SU-DHL-6 (cell line): ENCODE measurements around the gene LHX4.

Experiments used
- H2AFZ ChIP-seq: fragments of 200-600 bp; sonication (generic); 2 replicates; pipeline ENCODE4 v1.6.1; 2014; ENCODE audit warnings: low read depth, mild to moderate bottlenecking, moderate library complexity, mixed read lengths, antibody characterized with exemption, low read length; ENCODE audit not compliant: severe bottlenecking
- H3F3A ChIP-seq: fragments of 200-600 bp; shearing (Covaris generic); 2 replicates; pipeline ENCODE4 v1.6.0; 2016; ENCODE audit warnings: antibody characterized with exemption, mild to moderate bottlenecking; ENCODE audit not compliant: insufficient read depth
- H3K27ac ChIP-seq: fragments of 200-600 bp; sonication (generic); 2 replicates; pipeline ENCODE4 v1.5.1; 2016; ENCODE audit warnings: low read depth, mild to moderate bottlenecking, low read length, moderate library complexity, mixed read lengths
- H3K27me3 ChIP-seq: fragments of 200-600 bp; sonication (generic), shearing (Covaris generic); 2 replicates; pipeline ENCODE4 v1.6.0; 2014; ENCODE audit warnings: mild to moderate bottlenecking, low read length
- H3K36me3 ChIP-seq: fragments of 200-600 bp; sonication (generic); 2 replicates; pipeline ENCODE4 v1.6.1; 2014; ENCODE audit warnings: mild to moderate bottlenecking, low read length, mixed read lengths
- H3K4me2 ChIP-seq: fragments of 300-600, 200-600 bp; shearing (Covaris generic), sonication (generic); 2 replicates; pipeline ENCODE4 v1.6.0; 2014; ENCODE audit warnings: low read length, low read depth, mild to moderate bottlenecking; ENCODE audit not compliant: poor library complexity, severe bottlenecking
- H3K4me3 ChIP-seq: fragments of 200-600 bp; sonication (generic); 2 replicates; pipeline ENCODE4 v1.5.1; 2014; ENCODE audit warnings: antibody characterized with exemption, low read length, mild to moderate bottlenecking, mixed read lengths; ENCODE audit not compliant: insufficient read depth, poor library complexity, severe bottlenecking
- H3K79me2 ChIP-seq: fragments of 200-600 bp; sonication (generic); 2 replicates; pipeline ENCODE4 v1.6.1; 2014; ENCODE audit warnings: mild to moderate bottlenecking, low read length, moderate library complexity; ENCODE audit not compliant: insufficient read depth
- H3K9ac ChIP-seq: fragments of 200-600 bp; sonication (generic); 2 replicates; pipeline ENCODE4 v1.7.0; 2014; ENCODE audit warnings: mild to moderate bottlenecking, low read length
- H3K9me2 ChIP-seq: fragments of 200-600 bp; sonication (generic); replicated peaks from 2 replicates; pipeline ENCODE4 v1.6.1; 2014; ENCODE audit warnings: low read length; ENCODE audit not compliant: insufficient read depth
- H3K9me3 ChIP-seq: fragments of 200-600 bp; sonication (generic); 2 replicates; pipeline ENCODE4 v1.6.1; 2014; ENCODE audit warnings: low read length, mixed read lengths; ENCODE audit not compliant: insufficient read depth
- H4K20me1 ChIP-seq: fragments of 200-600 bp; sonication (generic); 2 replicates; pipeline ENCODE4 v1.6.1; 2014; ENCODE audit warnings: low read depth, mild to moderate bottlenecking, antibody characterized with exemption, low read length, moderate library complexity, mixed read lengths
- EZH2phosphoT487 ChIP-seq: fragments of 200-600 bp; sonication (generic), shearing (Covaris generic); conservative IDR thresholded peaks from 2 replicates; pipeline ENCODE4 v1.6.1; 2018; ENCODE audit warnings: mild to moderate bottlenecking, antibody characterized with exemption, low read length, moderate library complexity, mixed read lengths
- TF ChIP-seq, protein P1 (sequence below): fragments of 200-600 bp; sonication (generic); IDR thresholded peaks from one replicate; pipeline ENCODE4 v1.5.1; 2017; ENCODE audit warnings: antibody characterized with exemption, mild to moderate bottlenecking, low read length, moderate library complexity; ENCODE audit not compliant: insufficient read depth, poor library complexity, severe bottlenecking

The LHX4 gene

GRCh38 chr1:180185281-180185680 lies 44.8 kb upstream of the LHX4 start:
- Histone ChIP-seq H4K20me1 (no peaks in the 10 kb centered on the region), H3K4me3 (no peak overlapping the region), H3K9ac (no peak overlapping the region), H2AFZ (no peak overlapping the region), H3F3A (no peaks in the 10 kb centered on the region), H3K27me3 (no peaks in the 10 kb centered on the region), H3K79me2 (no peaks in the 10 kb centered on the region), H3K9me3 (no peaks in the 10 kb centered on the region), H3K36me3 (no peaks in the 10 kb centered on the region), H3K4me2 (no peak overlapping the region), H3K27ac (no peak overlapping the region), H3K9me2 (no peaks in the 10 kb centered on the region)
- TF ChIP-seq EZH2phosphoT487 = no peak
- TF ChIP-seq, protein P1, sequence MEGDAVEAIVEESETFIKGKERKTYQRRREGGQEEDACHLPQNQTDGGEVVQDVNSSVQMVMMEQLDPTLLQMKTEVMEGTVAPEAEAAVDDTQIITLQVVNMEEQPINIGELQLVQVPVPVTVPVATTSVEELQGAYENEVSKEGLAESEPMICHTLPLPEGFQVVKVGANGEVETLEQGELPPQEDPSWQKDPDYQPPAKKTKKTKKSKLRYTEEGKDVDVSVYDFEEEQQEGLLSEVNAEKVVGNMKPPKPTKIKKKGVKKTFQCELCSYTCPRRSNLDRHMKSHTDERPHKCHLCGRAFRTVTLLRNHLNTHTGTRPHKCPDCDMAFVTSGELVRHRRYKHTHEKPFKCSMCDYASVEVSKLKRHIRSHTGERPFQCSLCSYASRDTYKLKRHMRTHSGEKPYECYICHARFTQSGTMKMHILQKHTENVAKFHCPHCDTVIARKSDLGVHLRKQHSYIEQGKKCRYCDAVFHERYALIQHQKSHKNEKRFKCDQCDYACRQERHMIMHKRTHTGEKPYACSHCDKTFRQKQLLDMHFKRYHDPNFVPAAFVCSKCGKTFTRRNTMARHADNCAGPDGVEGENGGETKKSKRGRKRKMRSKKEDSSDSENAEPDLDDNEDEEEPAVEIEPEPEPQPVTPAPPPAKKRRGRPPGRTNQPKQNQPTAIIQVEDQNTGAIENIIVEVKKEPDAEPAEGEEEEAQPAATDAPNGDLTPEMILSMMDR = no peak

GRCh38 chr1:180185971-180186645 lies 44.0 kb upstream of the LHX4 start:
- no peak overlapping the region for H3K9ac ChIP-seq
- no peaks in the 10 kb centered on the region for H4K20me1 ChIP-seq
- no peaks in the 10 kb centered on the region for H3K79me2 ChIP-seq
- H3K36me3 ChIP-seq = no peaks in the 10 kb centered on the region
- TF ChIP-seq EZH2phosphoT487 = no peak
- TF ChIP-seq, protein P1 = no peak
- no peak overlapping the region for H3K4me2 ChIP-seq
- H3K27ac ChIP-seq = no peak overlapping the region
- no peaks in the 10 kb centered on the region for H3K9me2 ChIP-seq
- no peaks in the 10 kb centered on the region for H3K9me3 ChIP-seq
- no peak overlapping the region for H3K4me3 ChIP-seq
- H3K27me3 ChIP-seq = no peaks in the 10 kb centered on the region
- H2AFZ ChIP-seq = no peak overlapping the region
- no peaks in the 10 kb centered on the region for H3F3A ChIP-seq

GRCh38 chr1:180186831-180187230 lies 43.2 kb upstream of the LHX4 start:
- Histone ChIP-seq H3K36me3 (no peaks in the 10 kb centered on the region), H2AFZ (no peak overlapping the region)

More at GRCh38 chr1:180186831-180187230, 43.2 kb upstream of the LHX4 start:
- Histone ChIP-seq H3F3A (no peaks in the 10 kb centered on the region), H3K27ac (no peak overlapping the region), H3K4me3 (no peak overlapping the region), H3K79me2 (no peaks in the 10 kb centered on the region), H3K27me3 (no peaks in the 10 kb centered on the region), H3K9me2 (no peaks in the 10 kb centered on the region), H3K4me2 (no peak overlapping the region), H4K20me1 (no peaks in the 10 kb centered on the region), H3K9me3 (no peaks in the 10 kb centered on the region), H3K9ac (no peak overlapping the region)
- TF ChIP-seq, protein P1 = no peak
- TF ChIP-seq EZH2phosphoT487 = no peak
